ENCODE measurements around the gene BRD9.
"Not testable (repeated sequence)": the region's sequence is repeated elsewhere in the genome, so short reads cannot be mapped to it uniquely, and the experiment has no call there.

Gene BRD9

GRCh38 chr5:920321-920720 is 27.7 kb upstream of the BRD9 start:
- CTCF ChIA-PET: interaction anchor here (0.8 to 4.6 kb wide), 8 partner anchors 12 to 248 kb away, joined by 3 to 46 read pairs (median 4); partner anchors contain the start of gene NKD2
- H3K4me3 ChIP-seq (ENCODE audit: low read depth, low read length): no peak overlapping the region
- POLR2A ChIA-PET: interaction anchor here (0.8 kb wide), 1 partner anchor 218 kb away, joined by 3 read pairs; no protein-coding TSS in a partner anchor
- H3K27ac ChIP-seq (ENCODE audit: extremely low read depth, low read depth, low read length): no peak overlapping the region
- H3K4me1 ChIP-seq (ENCODE audit: control insufficient read depth, insufficient read depth, low read length): 0 out of 2 replicates have a peak, but pooled peaks cover 2% of the 10 kb centered on the region
- peaks cover 24 to 45% of the 10 kb centered on the region in 2 experiments for H3K36me3 ChIP-seq (ENCODE audit: control insufficient read depth in 2 of 2, insufficient read depth in 1 of 2, low read length in 2 of 2)
- TF ChIP-seq ZNF223 (tag by site-specific recombination; IDR thresholded peaks at IDR 0.05) (no peak), SCRT1 (tag by site-specific recombination; IDR thresholded peaks at IDR 0.05; ENCODE audit: borderline replicate concordance) (no peak), ZNF521 (tag by site-specific recombination; IDR thresholded peaks at IDR 0.05) (no peak), ZSCAN16 (tag by site-specific recombination; IDR thresholded peaks at IDR 0.05) (no peak), ZNF311 (tag by site-specific recombination; IDR thresholded peaks at IDR 0.05; ENCODE audit: borderline replicate concordance) (no peak), MYNN (tag by site-specific recombination; IDR thresholded peaks at IDR 0.05; ENCODE audit: borderline replicate concordance) (no peak), GLI4 (tag by site-specific recombination; IDR thresholded peaks at IDR 0.05) (no peak), ZNF623 (tag by site-specific recombination; IDR thresholded peaks at IDR 0.05) (no peak), ZNF239 (tag by site-specific recombination; IDR thresholded peaks at IDR 0.05) (no peak), TRIM28 (IDR thresholded peaks at IDR 0.05; ENCODE audit: borderline replicate concordance, low read length) (no peak), ZNF747 (tag by site-specific recombination; IDR thresholded peaks at IDR 0.05) (no peak)
- TF ChIP-seq, protein P1, sequence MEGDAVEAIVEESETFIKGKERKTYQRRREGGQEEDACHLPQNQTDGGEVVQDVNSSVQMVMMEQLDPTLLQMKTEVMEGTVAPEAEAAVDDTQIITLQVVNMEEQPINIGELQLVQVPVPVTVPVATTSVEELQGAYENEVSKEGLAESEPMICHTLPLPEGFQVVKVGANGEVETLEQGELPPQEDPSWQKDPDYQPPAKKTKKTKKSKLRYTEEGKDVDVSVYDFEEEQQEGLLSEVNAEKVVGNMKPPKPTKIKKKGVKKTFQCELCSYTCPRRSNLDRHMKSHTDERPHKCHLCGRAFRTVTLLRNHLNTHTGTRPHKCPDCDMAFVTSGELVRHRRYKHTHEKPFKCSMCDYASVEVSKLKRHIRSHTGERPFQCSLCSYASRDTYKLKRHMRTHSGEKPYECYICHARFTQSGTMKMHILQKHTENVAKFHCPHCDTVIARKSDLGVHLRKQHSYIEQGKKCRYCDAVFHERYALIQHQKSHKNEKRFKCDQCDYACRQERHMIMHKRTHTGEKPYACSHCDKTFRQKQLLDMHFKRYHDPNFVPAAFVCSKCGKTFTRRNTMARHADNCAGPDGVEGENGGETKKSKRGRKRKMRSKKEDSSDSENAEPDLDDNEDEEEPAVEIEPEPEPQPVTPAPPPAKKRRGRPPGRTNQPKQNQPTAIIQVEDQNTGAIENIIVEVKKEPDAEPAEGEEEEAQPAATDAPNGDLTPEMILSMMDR (tag by site-specific recombination; IDR thresholded peaks at IDR 0.05): no peak
- TF ChIP-seq, protein P2, sequence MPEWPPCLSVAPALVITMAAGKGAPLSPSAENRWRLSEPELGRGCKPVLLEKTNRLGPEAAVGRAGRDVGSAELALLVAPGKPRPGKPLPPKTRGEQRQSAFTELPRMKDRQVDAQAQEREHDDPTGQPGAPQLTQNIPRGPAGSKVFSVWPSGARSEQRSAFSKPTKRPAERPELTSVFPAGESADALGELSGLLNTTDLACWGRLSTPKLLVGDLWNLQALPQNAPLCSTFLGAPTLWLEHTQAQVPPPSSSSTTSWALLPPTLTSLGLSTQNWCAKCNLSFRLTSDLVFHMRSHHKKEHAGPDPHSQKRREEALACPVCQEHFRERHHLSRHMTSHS (tag by site-specific recombination; IDR thresholded peaks at IDR 0.05): no peak
- H3K9me3 ChIP-seq (ENCODE audit: control insufficient read depth, insufficient read depth, low read depth, low read length): no peaks in the 10 kb centered on the region

DNA sequence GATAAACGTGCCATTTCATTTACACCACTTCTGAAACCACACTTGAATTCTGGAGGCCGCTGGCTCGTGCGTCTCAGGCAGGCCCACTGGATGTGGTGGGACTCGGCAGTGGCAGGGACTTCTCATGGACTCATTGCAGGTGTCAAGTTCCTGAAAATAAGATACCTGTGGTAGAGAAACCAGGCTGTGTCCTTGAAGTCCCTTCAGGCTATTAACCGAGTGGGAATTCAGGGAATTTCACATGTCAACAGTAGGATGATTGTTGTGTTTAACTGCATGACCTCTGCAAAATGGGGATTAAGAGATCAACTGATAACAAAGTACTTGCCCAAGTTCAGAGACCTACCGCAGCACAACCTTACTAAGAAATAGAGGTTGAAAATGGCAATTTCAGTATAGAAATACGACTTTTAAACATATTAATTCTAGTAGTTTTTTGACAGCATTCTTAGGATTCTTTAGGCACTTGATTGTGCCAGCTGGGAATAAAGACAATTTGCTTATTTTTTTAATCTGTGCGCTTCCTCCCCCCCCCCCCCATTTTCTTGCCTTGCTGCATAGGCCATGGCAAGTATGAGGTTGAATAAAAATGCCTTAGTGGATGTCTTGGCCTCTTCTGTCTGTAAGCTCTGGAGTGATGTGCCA is 26.9 kb upstream of the BRD9 start:
- Histone ChIP-seq H3K9me3 (ENCODE audit: control insufficient read depth, insufficient read depth, low read depth, low read length) (no peaks in the 10 kb centered on the region), H3K4me3 (ENCODE audit: low read depth, low read length) (no peak overlapping the region), H3K36me3 (ENCODE audit: control insufficient read depth in 2 of 2, insufficient read depth in 1 of 2, low read length in 2 of 2) (peaks cover 31 to 54% of the 10 kb centered on the region in 2 experiments), H3K4me1 (ENCODE audit: control insufficient read depth, insufficient read depth, low read length) (0 out of 2 replicates have a peak, but pooled peaks cover 2% of the 10 kb centered on the region), H3K27ac (ENCODE audit: extremely low read depth, low read depth, low read length) (no peak overlapping the region)
- ChIA-PET CTCF (interaction anchor here (0.8 to 4.6 kb wide), 11 partner anchors 13 to 735 kb away, joined by 3 to 46 read pairs (median 4); partner anchors contain the start of gene NKD2), POLR2A (interaction anchor here (0.8 kb wide), 1 partner anchor 219 kb away, joined by 3 read pairs; no protein-coding TSS in a partner anchor)
- TF ChIP-seq ZBTB8A (tag by site-specific recombination; IDR thresholded peaks at IDR 0.05) (no peak), ZNF558 (tag by site-specific recombination; IDR thresholded peaks at IDR 0.05) (no peak), OSR2 (tag by site-specific recombination; IDR thresholded peaks at IDR 0.05) (0 out of 2 replicates have a peak, but pooled peaks have one; percentile 13)

DNA sequence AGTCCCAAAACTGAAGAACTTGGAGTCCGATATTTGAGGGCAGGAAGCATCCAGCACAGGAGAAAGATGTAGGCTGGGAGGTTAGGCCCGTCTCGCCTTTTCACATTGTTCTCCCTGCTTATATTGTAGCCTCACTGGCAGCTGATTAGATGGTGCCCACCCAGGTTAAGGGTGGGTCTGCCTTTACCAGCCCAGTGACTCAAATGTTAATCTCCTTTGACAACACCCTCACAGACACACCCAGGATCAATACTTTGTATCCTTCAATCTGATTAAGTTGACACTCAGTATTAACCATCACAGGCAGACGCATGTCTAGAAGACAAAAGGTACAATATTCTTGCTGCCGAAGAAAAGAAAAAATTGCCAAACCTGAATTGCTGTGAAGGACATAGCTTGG is 26.1 kb upstream of the BRD9 start:
- CTCF ChIA-PET: interaction anchor here (1.0 to 4.6 kb wide), 7 partner anchors 17 to 735 kb away, joined by 3 to 46 read pairs (median 9); partner anchors contain the start of gene NKD2
- H3K4me1 ChIP-seq (ENCODE audit: control insufficient read depth, insufficient read depth, low read length); H3K4me3 ChIP-seq (ENCODE audit: low read depth, low read length); POLR2A ChIA-PET; H3K27ac ChIP-seq (ENCODE audit: extremely low read depth, low read depth, low read length); H3K9me3 ChIP-seq (ENCODE audit: control insufficient read depth, insufficient read depth, low read depth, low read length): not testable (repeated sequence)
- TF ChIP-seq ZNF10 (tag by site-specific recombination; IDR thresholded peaks at IDR 0.05): peak; percentile 53; the same call in 1 of the 2 replicates
- H3K36me3 ChIP-seq (ENCODE audit: control insufficient read depth in 2 of 2, insufficient read depth in 1 of 2, low read length in 2 of 2): peaks cover 38 to 61% of the 10 kb centered on the region in 2 experiments
